Common myeloid progenitor, CD34-positive (primary cell): ENCODE results near the gene KPTN.

ENCODE experiments used
- CTCF ChIA-PET: fragments of 350-600 bp; sonication (Branson Sonifier 250); formaldehyde crosslinking; loops from one replicate; lab custom pipeline; 2021; ENCODE audit warnings: antibody characterized with exemption; lab: Charles Lee
- POLR2A ChIA-PET: fragments of 350-600 bp; sonication (Branson Sonifier 250); formaldehyde crosslinking; loops from one replicate; lab custom pipeline; 2021; ENCODE audit warnings: antibody characterized with exemption; lab: Charles Lee
- DNase-seq, 3 donors: peaks; one replicate each; pipeline versions ENCODE4 v3.0.0 to v3.0.0-alpha.2; 2013
- H3K27ac ChIP-seq, 2 experiments: 1 replicate in 1 of 2; 2 replicates in 1 of 2; pipeline ENCODE4 v1.7.0; 2013; ENCODE audit warnings: inconsistent platforms in 2 of 2, low read length in 2 of 2, mild to moderate bottlenecking in 2 of 2, low read depth in 1 of 2, moderate library complexity in 1 of 2; ENCODE audit not compliant: severe bottlenecking in 2 of 2, insufficient read depth in 1 of 2, poor library complexity in 1 of 2
- H3K27me3 ChIP-seq, 5 experiments: replicated peaks in 2 of 5; 1 replicate in 3 of 5; 2 replicates in 2 of 5; pipeline versions ENCODE4 v1.6.1 to v1.7.0; 2013; ENCODE audit warnings: low read length in 4 of 5, mild to moderate bottlenecking in 2 of 5, moderate library complexity in 2 of 5, inconsistent platforms in 1 of 5; ENCODE audit not compliant: insufficient read depth in 5 of 5, control insufficient read depth in 4 of 5
- H3K36me3 ChIP-seq, 4 experiments: 1 replicate in 2 of 4; 2 replicates in 2 of 4; pipeline versions ENCODE4 v1.6.1 to v1.7.0; 2013; ENCODE audit warnings: low read length in 3 of 4, control low read depth in 1 of 4, mild to moderate bottlenecking in 1 of 4; ENCODE audit not compliant: control insufficient read depth in 4 of 4, insufficient read depth in 4 of 4
- H3K4me1 ChIP-seq, 4 experiments: 1 replicate in 3 of 4; 2 replicates in 1 of 4; pipeline versions ENCODE4 v1.6.1 to v1.7.1; 2013; ENCODE audit warnings: low read length in 3 of 4, mild to moderate bottlenecking in 3 of 4, control low read depth in 1 of 4, inconsistent platforms in 1 of 4, moderate library complexity in 1 of 4; ENCODE audit not compliant: control insufficient read depth in 4 of 4, insufficient read depth in 4 of 4; ENCODE audit errors: control extremely low read depth in 1 of 4
- H3K4me3 ChIP-seq, 7 experiments: 1 replicate in 4 of 7; 2 replicates in 3 of 7; pipeline versions ENCODE4 v1.5.1 to v1.7.0; 2013; ENCODE audit warnings: mild to moderate bottlenecking in 7 of 7, low read length in 6 of 7, moderate library complexity in 6 of 7, inconsistent platforms in 2 of 7, low read depth in 2 of 7, control low read depth in 1 of 7; ENCODE audit not compliant: insufficient read depth in 4 of 7, control insufficient read depth in 1 of 7; ENCODE audit errors: extremely low read depth in 1 of 7
- H3K9me3 ChIP-seq, 5 experiments: 1 replicate in 4 of 5; 2 replicates in 1 of 5; pipeline versions ENCODE4 v1.6.1 to v1.7.1; 2013; ENCODE audit warnings: low read length in 4 of 5, mild to moderate bottlenecking in 2 of 5, inconsistent platforms in 1 of 5, low read depth in 1 of 5, moderate library complexity in 1 of 5; ENCODE audit not compliant: control insufficient read depth in 4 of 5, insufficient read depth in 2 of 5; ENCODE audit errors: control extremely low read depth in 1 of 5
- WGBS: methylation state at CpG from one replicate; pipeline ENCODE4 v1.1.5; 2013; ENCODE audit not compliant: insufficient coverage; 5-methylcytosine and 5-hydroxymethylcytosine counted together

The KPTN gene

DNA sequence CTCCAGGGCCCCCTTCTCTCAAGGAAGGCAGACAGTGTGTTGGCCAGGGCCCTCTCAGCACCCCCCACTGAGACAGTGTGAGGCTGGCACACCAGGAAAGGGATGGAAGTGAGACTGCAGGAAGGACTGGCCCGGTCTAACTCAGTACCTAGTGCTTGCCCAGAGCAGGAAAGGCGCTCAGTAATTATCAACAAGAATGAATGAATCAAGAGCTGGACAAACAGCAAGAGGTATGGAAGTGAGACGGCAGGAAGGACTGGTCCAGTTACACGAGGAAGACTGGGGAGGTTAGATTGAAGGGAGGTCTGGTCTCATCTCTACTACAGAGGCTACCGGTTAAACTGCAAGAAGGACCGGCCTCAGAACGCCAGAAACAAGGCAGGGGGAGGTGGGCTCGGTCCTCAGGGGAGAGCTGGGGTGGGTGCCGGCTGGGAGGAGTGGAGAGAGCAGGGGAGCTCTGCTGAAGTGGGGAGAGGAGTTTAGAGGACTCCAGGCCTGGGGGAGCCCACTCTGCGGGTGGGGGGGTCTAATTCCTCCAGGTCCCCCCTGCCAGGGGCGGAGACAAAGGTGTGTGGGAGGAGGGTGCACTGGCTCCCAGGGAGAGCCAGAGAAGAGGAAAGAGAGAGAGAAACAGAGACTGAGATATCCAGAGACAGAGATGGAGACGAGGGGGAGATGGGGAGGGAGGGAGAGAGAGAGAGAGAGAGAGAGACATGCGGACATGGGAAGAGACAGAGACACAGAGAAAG, 13.4 kb downstream of the KPTN start:
- Histone ChIP-seq H3K27ac (no peak overlapping the region), H3K27me3 (peaks cover 0 to 66% (median 26%) of the 10 kb centered on the region in 5 experiments), H3K9me3 (peaks cover 0 to 2% (median 0%) of the 10 kb centered on the region in 5 experiments), H3K4me3 (no peak overlapping the region), H3K36me3 (no peaks in the 10 kb centered on the region), H3K4me1 (peaks cover 0 to 11% (median 7%) of the 10 kb centered on the region in 4 experiments)
- POLR2A ChIA-PET, result no interaction called here
- WGBS, result 31% methylated on average over 10 of the region's 13 CpGs
- DNase-seq, result no peak
- CTCF ChIA-PET, result no interaction called here

DNA sequence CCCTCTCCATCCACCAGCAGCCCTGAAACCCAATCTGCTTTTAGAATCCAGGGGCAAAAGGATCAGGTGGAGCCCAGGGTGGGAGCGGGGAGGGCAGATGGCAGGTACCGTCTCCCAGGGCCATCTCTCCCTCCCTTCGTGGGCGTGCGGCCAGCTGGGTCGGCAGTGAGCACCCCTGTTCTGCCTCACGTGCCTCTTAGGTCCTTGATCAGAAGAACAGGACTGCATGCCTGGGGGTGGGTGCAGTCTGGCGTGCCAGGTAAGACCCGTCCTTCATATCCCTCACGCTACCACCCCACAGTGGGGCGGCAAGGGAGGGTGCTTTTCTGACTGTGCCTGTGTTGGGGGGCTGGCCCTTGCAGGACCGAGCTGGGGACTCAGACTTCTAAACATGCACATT, 14.3 kb downstream of the KPTN start:
- POLR2A ChIA-PET, result no interaction called here
- DNase-seq, result no peak
- no peak overlapping the region for H3K27ac ChIP-seq
- no peaks in the 10 kb centered on the region for H3K36me3 ChIP-seq
- CTCF ChIA-PET, result no interaction called here
- H3K4me1 ChIP-seq, result peaks cover 0 to 11% (median 7%) of the 10 kb centered on the region in 4 experiments
- H3K4me3 ChIP-seq, result no peak overlapping the region
- H3K9me3 ChIP-seq, result peaks cover 0 to 2% (median 0%) of the 10 kb centered on the region in 5 experiments
- peaks cover 0 to 74% (median 27%) of the 10 kb centered on the region in 5 experiments for H3K27me3 ChIP-seq
- WGBS, result 23% methylated on average over 8 of the region's 12 CpGs

DNA sequence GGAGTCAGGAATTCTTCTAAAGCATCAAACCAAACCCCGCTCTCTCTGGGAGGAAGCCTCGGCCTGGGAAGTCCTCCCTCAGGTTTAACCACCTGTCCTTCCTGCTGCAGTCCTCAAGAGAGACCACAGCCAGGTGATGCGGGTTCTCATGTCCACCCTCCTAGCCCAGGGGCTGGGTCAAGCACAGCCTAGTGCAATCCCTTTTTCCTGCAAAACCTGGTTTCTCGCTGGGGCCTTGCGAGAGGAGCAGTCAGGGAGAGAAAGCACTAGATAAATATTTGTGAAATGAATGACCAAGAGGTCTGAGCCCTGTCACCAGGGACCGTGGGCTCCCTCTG, 14.7 kb downstream of the KPTN start:
- POLR2A ChIA-PET, result no interaction called here
- no peak overlapping the region for H3K27ac ChIP-seq
- DNase-seq, result no peak
- H3K27me3 ChIP-seq, result peaks cover 0 to 75% (median 27%) of the 10 kb centered on the region in 5 experiments
- CTCF ChIA-PET, result no interaction called here
- H3K4me3 ChIP-seq, result no peak overlapping the region
- H3K36me3 ChIP-seq, result no peaks in the 10 kb centered on the region
- peaks cover 0 to 11% (median 7%) of the 10 kb centered on the region in 4 experiments for H3K4me1 ChIP-seq
- peaks cover 0 to 2% (median 0%) of the 10 kb centered on the region in 5 experiments for H3K9me3 ChIP-seq
- 26% methylated on average over 3 of the region's 6 CpGs for WGBS

DNA sequence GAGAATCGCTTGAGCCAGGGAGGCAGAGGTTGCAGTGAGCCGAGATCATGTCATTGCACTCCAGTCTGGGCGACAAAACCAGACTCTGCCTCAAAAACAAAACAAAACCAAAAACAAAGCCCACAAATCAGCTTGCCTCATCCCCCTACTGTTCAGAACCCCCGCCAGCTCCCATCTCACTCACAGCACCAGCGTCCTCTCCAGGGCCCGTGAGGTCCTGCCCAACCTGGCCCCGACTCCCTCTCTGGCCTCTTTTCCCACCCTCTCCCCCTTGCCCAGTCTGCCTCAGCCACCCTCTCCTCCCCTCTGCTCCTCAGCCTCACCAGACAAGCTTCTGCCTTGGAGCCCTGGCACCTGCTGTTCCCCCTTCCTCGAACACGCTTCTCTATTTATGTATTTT, 16.1 kb downstream of the KPTN start:
- Histone ChIP-seq H3K27ac (no peak overlapping the region), H3K4me3 (no peak overlapping the region), H3K36me3 (no peaks in the 10 kb centered on the region), H3K4me1 (peaks cover 0 to 11% (median 7%) of the 10 kb centered on the region in 4 experiments), H3K27me3 (peaks cover 0 to 75% (median 27%) of the 10 kb centered on the region in 5 experiments), H3K9me3 (peaks cover 0 to 2% (median 0%) of the 10 kb centered on the region in 5 experiments)
- ChIA-PET POLR2A (interaction anchor here (0.5 kb wide), 1 partner anchor 225 kb away, joined by 3 read pairs; no protein-coding TSS in a partner anchor), CTCF (no interaction called here)
- DNase-seq, result no peak
- 51% methylated on average over 9 of the region's 9 CpGs for WGBS

DNA sequence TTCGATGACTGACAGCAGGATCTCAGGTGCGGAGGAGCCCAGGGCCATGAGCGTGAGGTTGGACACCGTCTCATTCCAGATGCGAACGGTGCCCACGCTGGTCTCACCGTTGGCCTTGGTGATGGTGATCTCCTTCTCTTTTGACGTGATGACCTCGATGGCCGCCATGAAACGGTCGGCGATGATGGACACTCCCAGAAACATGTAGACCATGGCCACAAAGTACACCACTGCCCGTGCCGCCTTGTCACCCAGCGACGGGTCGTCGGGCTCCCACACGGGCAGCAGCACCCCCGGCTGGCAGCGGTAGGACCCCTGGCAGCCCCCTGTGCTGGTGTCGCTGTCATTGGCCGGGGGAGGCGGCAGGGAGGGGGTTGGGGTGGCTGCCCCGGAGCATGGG, 18.1 kb downstream of the KPTN start:
- ChIA-PET CTCF (no interaction called here), POLR2A (no interaction called here)
- Histone ChIP-seq H3K36me3 (no peaks in the 10 kb centered on the region), H3K27ac (no peak overlapping the region), H3K27me3 (peaks cover 0 to 61% (median 33%) of the 10 kb centered on the region in 5 experiments), H3K4me1 (no peaks in the 10 kb centered on the region), H3K9me3 (peaks cover 0 to 2% (median 0%) of the 10 kb centered on the region in 5 experiments), H3K4me3 (no peak overlapping the region)
- WGBS, result 88% methylated on average over 25 of the region's 27 CpGs
- no peak for DNase-seq

DNA sequence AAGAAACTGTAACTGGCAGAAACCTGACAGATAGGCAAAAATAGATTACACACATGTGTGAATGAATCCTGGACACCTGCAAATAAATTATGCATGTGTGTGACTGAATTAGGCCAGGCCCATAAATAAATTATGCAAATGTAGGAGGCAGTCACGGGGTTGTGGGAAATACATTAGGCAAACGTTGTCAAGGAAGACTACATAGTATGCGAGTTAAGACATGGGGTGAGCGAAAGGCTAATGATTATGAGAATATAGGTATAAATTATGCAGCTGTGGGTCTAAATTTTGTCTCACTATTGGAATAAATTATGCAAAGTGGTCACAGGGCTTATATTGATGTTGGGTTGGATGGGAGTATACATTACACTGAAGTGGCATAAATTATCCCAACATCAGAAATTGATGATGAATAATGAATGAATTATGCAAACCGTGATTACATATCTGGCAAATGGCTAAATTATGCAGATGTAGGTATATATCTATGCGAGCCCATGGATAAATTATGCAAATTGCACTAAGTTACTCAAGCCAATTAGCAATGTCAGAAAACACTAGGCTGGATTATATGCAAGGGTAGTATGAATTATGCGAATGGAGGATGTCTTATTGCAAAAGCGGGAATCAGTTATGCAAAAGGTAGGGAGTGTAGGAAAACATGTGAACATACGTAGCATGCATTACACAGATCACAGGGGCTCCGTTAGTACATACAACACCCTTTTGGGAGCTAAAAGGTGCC, 19.2 kb downstream of the KPTN start:
- H3K4me1 ChIP-seq, result no peaks in the 10 kb centered on the region
- CTCF ChIA-PET, result interaction anchor here (0.8 kb wide), 1 partner anchor 10 kb away, joined by 5 read pairs; no protein-coding TSS in a partner anchor
- no peak overlapping the region for H3K4me3 ChIP-seq
- no peak overlapping the region for H3K27ac ChIP-seq
- no peak for DNase-seq
- peaks cover 0 to 56% (median 29%) of the 10 kb centered on the region in 5 experiments for H3K27me3 ChIP-seq
- 83% methylated on average over 9 of the region's 10 CpGs for WGBS
- H3K36me3 ChIP-seq, result no peaks in the 10 kb centered on the region
- H3K9me3 ChIP-seq, result peaks cover 0 to 2% (median 0%) of the 10 kb centered on the region in 5 experiments
- POLR2A ChIA-PET, result no interaction called here

DNA sequence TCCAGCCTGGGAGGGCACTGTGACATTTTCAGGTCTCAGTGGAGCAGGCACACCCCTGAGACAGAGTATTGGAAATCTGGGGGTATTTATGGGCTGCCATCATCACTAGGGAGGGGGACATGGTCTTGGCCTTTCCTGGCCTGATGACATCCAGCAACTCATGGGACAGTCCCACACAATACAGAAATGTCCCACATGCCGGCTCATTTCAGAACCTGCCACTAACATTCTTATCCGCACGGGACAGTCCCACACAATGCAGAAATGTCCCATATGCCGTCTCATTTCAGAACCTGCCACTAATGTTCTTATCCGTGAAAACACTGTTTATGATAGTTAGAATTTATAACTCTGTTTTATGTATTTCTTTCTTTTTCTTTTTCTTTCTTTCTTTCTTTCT, 22.1 kb downstream of the KPTN start:
- POLR2A ChIA-PET, result no interaction called here
- Histone ChIP-seq H3K27ac (no peak overlapping the region), H3K36me3 (no peaks in the 10 kb centered on the region), H3K9me3 (peaks cover 0 to 3% (median 0%) of the 10 kb centered on the region in 5 experiments), H3K4me3 (no peak overlapping the region), H3K27me3 (peaks cover 4 to 59% (median 26%) of the 10 kb centered on the region in 5 experiments), H3K4me1 (peaks cover 0 to 6% (median 2%) of the 10 kb centered on the region in 4 experiments)
- WGBS, result 100% methylated on average over 1 of the region's 5 CpGs
- CTCF ChIA-PET, result no interaction called here
- no peak for DNase-seq
